ENCODE data around the gene ADRM1.

Gene ADRM1

GRCh38 chr20:62310757-62311121 lies 7.9 kb downstream of the ADRM1 start:
- DNase-seq (ENCODE audit: low spot score), result no peak

GRCh38 chr20:62311150-62311549 lies 8.4 kb downstream of the ADRM1 start:
- DNase-seq (ENCODE audit: low spot score), result no peak

GRCh38 chr20:62311832-62312661 lies 9.2 kb downstream of the ADRM1 start:
- DNase-seq (ENCODE audit: low spot score), result no peak

- no peak for DNase-seq (ENCODE audit: low spot score)
These were observed 9.8 kb downstream of the ADRM1 start for GRCh38 chr20:62312662-62312977.

- no peak for DNase-seq (ENCODE audit: low spot score)
These were observed 10.2 kb downstream of the ADRM1 start for GRCh38 chr20:62313021-62313420.

DNA sequence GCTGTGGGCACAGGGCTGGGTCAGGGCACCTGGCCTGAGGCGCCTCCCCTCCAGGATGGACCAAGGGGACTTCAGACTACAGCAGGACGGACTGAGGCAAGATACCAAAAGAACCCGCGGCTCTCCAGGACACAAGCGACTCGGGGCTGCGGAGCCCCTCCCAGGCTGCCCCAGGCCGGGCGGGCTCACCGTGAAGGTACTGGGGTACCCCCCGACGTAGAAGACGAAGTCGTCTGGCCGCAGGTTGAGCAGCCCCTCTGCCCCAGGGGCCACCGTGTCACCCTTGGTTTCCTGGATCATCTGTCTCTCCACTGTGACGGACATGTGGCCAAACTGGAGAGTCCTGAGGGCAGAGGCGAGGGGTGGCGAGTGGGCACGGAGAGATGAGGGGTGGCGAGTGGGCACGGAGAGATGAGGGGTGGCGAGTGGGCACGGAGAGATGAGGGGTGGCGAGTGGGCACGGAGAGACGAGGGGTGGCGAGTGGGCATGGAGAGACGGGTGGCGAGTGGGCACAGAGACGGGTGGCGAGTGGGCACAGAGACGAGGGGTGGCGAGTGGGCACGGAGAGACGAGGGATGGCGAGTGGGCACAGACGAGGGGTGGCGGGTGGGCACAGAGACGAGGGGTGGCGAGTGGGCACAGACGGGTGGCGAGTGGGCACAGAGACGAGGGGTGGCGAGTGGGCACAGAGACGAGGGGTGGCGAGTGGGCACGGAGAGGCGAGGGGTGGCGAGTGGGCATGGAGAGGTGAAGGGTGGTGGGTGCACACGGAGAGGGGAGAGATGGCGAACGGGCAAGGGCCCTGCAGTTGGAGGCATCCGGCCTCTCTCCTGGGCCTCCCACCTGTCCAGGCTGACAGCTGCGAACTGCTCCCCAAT lies 10.9 kb downstream of the ADRM1 start:
- DNase-seq (ENCODE audit: low spot score), result no peak

DNA sequence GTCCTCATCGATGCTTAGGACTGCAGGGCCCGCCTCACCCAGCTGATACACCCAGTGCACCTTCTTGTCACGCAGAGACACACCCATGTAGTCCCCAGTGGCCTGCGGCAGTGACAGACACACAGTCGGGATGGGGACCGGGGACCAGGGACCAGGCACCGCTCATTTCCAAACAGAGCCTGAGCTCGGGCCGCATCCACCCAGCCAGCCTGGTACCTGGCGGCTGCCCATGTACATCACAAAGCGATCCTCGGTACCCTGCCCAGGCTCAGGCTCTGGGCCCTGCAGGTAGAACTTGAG lies 11.5 kb downstream of the ADRM1 start:
- no peak for DNase-seq (ENCODE audit: low spot score)

GRCh38 chr20:62314711-62315302 lies 12.0 kb downstream of the ADRM1 start:
- DNase-seq (ENCODE audit: low spot score), result no peak

DNA sequence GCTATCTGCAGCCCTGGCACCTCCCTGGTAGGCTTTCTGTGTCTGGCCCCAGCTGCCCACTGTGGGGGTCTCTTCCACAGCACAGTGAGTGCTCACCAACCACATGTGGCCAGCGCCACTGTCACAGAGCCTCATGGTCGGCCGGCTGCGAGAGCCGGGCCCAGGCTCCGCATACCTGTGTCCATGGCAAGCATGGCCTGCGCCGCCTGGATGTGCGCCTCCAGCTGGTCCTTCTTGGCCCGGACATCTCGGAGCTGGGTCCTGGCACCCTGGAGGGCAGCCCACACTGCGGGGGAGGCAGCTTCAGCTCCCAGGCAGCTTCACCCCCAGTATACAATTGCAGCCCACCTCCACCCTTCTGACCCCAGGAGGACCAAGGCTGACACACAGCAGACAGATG lies 13.0 kb downstream of the ADRM1 start:
- no peak for DNase-seq (ENCODE audit: low spot score)

- DNase-seq (ENCODE audit: low spot score), result no peak
These were observed 13.8 kb downstream of the ADRM1 start for GRCh38 chr20:62316331-62317166.

DNA sequence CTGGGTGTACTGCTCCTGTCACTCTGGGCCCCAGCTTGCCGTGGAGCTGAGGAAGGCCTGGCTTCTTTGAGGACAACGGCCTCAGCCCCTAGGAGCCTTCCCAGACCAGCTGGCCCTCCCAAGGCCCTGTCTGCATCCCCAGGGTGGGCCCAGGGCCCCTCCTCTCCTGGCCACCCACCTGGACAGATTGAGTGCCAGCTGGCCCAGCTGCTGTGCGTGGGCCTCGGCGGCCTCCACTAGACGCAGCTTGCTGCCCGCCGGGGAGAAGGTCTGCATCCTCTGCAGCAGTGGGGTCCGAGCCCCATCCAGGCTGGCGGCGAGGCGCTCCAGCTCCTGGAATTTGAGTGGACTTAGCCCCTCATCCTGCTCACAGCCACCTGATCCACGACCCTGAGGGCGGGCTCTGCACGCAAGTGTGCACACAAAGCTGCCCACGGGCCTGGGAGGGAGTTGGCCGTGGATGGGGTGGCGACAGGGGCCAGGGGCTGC lies 14.4 kb downstream of the ADRM1 start:
- DNase-seq (ENCODE audit: low spot score), result no peak

- no peak for DNase-seq (ENCODE audit: low spot score)
These were observed 15.9 kb downstream of the ADRM1 start for GRCh38 chr20:62318400-62319345.

GRCh38 chr20:62319346-62319909 lies 16.6 kb downstream of the ADRM1 start:
- DNase-seq (ENCODE audit: low spot score), result no peak

- DNase-seq (ENCODE audit: low spot score), result no peak
These were observed 18.0 kb downstream of the ADRM1 start for GRCh38 chr20:62320581-62321354.

GRCh38 chr20:62321521-62321948 lies 18.7 kb downstream of the ADRM1 start:
- no peak for DNase-seq (ENCODE audit: low spot score)

- no peak for DNase-seq (ENCODE audit: low spot score)
These were observed 19.2 kb downstream of the ADRM1 start for GRCh38 chr20:62321975-62322374.

- DNase-seq (ENCODE audit: low spot score), result no peak
These were observed 19.8 kb downstream of the ADRM1 start for GRCh38 chr20:62322492-62323041.

DNA sequence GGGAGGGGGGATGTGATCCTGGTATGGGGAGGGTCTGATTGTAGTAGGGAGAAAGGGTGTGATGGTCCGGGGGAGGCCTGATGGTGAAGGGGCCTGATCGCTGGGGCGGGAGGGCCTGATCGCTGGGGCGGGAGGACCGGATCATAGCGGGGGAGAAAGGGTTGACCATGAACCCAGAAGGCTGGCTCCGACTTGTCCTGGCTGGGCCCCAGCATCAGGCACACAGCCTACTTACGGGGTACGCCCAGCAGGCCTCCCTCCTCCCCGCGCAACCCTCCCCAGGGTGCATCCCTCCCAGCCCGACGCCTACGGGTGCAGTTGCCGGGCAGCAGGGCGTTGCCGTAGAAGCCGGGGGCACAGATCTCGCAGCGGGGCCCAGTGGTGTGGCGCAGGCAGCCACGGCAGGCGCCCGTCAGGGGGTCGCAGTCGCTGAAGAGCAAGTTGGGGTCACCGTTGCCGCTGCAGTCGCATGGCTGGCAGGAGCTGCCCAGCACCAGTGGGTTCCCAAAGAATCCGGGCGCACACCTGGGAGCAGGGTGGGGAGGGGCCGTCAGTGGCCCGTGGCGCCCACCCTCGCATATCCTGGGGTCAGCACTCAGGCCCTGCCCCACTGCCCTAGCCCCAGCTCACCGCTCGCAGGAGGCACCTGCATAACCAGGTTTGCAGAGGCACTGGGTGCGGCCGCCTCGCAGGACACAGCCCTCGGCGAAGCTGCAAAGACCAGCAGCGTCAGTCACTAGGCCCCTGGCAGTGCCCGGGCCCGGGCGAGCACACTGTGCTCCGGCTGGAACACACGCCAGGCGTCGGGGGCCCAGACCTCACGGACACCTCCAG lies 20.6 kb downstream of the ADRM1 start:
- no peak for DNase-seq (ENCODE audit: low spot score)
